BE2C (cell line): Measurements from ENCODE around the gene SRRM4.
A peak's percentile ranks its signal among the peaks of the same experiment; 100 is the strongest.
"Not testable (repeated sequence)": the region's sequence is repeated elsewhere in the genome, so short reads cannot be mapped to it uniquely, and the experiment has no call there.

Source experiments
- DNase-seq: peaks from one replicate; pipeline ENCODE4 v3.0.0-alpha.2; 2020
- H3K27me3 ChIP-seq: fragments of 250-450 bp; sonication (Bioruptor Pico); 2 replicates; pipeline ENCODE4 v1.5.1; 2020; ENCODE audit warnings: mild to moderate bottlenecking
- H3K36me3 ChIP-seq: fragments of 250-450 bp; sonication (Bioruptor Pico); 2 replicates; pipeline ENCODE4 v1.5.1; 2020; ENCODE audit warnings: mild to moderate bottlenecking
- H3K4me1 ChIP-seq: fragments of 250-450 bp; sonication (Bioruptor Pico); 2 replicates; pipeline ENCODE4 v1.5.1; 2020
- H3K4me3 ChIP-seq: 2 replicates; pipeline ENCODE4 v1.5.1; 2011; ENCODE audit warnings: low read depth, low read length
- H3K9me3 ChIP-seq: fragments of 250-450 bp; sonication (Bioruptor Pico); 2 replicates; pipeline ENCODE4 v1.5.1; 2020
- TF ChIP-seq, protein P1 (sequence below): IDR thresholded peaks from 2 replicates; pipeline ENCODE4 v1.5.1; 2012; ENCODE audit warnings: mild to moderate bottlenecking, low read depth, low read length

SRRM4 gene

DNA sequence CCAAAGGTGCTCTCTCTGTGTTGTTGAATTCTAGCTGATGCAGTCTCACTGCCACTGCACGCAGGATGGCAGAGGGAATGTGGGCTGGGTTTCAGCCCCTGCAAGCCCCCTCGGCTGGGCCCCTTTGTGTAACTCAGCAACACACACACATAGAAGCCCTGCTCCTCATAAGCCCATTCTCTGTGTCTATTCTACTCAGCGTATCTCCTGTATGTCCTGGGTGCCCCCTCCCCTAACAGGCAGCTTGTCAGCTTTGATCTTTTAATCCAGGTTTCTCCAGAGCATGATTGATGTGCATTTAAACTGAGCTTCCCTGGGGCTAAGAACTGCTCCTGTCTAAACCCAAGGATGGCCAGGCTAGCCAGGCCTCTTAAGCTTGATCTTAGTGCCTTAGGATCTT, 43.0 kb downstream of the SRRM4 start:
- Histone ChIP-seq H3K4me3 (no peak overlapping the region), H3K4me1 (peaks cover 13% of the 10 kb centered on the region), H3K9me3 (no peaks in the 10 kb centered on the region), H3K27me3 (no peaks in the 10 kb centered on the region), H3K36me3 (peaks cover 24% of the 10 kb centered on the region)
- DNase-seq, result no peak
- TF ChIP-seq, protein P1, sequence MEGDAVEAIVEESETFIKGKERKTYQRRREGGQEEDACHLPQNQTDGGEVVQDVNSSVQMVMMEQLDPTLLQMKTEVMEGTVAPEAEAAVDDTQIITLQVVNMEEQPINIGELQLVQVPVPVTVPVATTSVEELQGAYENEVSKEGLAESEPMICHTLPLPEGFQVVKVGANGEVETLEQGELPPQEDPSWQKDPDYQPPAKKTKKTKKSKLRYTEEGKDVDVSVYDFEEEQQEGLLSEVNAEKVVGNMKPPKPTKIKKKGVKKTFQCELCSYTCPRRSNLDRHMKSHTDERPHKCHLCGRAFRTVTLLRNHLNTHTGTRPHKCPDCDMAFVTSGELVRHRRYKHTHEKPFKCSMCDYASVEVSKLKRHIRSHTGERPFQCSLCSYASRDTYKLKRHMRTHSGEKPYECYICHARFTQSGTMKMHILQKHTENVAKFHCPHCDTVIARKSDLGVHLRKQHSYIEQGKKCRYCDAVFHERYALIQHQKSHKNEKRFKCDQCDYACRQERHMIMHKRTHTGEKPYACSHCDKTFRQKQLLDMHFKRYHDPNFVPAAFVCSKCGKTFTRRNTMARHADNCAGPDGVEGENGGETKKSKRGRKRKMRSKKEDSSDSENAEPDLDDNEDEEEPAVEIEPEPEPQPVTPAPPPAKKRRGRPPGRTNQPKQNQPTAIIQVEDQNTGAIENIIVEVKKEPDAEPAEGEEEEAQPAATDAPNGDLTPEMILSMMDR, result no peak

GRCh38 chr12:119025786-119026185, 44.4 kb downstream of the SRRM4 start:
- no peak for DNase-seq
- peaks cover 13% of the 10 kb centered on the region for H3K4me1 ChIP-seq
- TF ChIP-seq, protein P1, result no peak
- no peak overlapping the region for H3K4me3 ChIP-seq
- H3K9me3 ChIP-seq, result no peaks in the 10 kb centered on the region
- H3K36me3 ChIP-seq, result peaks cover 32% of the 10 kb centered on the region
- H3K27me3 ChIP-seq, result no peaks in the 10 kb centered on the region

DNA sequence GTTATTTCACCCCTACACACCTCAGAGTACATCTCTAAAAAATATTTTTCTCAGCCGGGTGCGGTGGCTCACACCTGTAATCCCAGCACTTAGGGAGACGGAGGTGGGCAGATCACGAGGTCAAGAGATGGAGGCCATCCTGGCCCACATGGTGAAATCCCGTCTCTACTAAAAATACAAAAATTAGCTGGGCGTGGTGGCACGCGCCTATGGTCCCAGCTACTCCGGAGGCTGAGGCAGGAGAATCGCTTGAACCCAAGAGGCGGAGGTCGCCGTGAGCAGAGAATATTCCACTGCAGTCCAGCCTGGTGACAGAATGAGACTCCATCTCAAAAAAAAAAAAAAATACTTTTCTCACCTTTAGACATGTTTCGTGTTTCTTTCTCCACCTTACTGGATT, 52.0 kb downstream of the SRRM4 start:
- peaks cover 14% of the 10 kb centered on the region; the same call in 1 of the 2 replicates for H3K36me3 ChIP-seq
- not testable (repeated sequence) for DNase-seq, H3K4me1 ChIP-seq, H3K4me3 ChIP-seq, H3K27me3 ChIP-seq, H3K9me3 ChIP-seq

DNA sequence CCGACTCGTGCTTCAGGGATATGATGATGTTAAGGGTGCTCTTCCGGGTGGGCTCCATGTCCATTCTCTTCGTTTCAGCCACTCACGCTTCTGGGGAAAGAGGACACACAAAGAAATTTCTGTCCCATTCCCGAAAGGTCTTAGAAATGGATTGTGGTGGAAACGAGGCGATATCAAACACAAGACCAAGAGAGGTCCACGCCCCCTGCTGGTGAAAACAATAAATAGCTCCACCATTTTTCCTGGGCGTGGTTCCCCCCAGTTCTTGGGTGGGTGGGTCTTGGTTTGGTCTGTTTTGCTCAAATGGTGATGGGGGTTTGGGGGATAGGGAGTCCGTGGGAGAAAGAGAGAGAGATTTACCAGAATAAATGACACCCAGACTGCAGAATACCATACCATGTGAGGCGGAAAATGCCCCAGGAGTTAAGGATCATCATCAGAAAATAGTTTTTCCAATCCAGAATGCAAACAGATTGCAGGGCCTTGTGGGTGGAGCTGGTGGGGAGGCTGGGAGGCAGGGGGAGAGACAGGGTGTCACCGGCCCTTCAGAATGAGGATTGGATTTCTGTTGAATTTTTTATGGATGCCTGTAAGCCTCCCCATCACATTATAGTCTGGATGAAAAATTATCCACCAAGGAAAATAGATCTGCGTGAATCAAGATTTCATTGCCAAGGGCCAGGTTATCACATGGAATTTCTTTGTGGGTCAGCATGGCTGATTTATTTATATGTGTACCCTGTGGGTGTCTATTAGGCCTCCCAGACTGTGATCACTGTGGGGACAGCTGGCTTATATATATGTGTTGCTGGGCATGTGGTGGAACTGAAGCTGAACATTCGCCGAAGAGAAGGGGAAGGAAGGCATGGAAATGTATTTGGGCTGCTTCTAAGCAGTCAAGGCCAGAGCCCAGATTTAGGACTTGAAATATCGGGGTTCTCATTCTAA, 55.8 kb downstream of the SRRM4 start:
- DNase-seq, result peak; percentile 60
- H3K4me3 ChIP-seq, result no peak overlapping the region
- H3K9me3 ChIP-seq, result no peaks in the 10 kb centered on the region
- H3K4me1 ChIP-seq, result no peaks in the 10 kb centered on the region
- TF ChIP-seq, protein P1, result peak; percentile 81
- peaks cover 10% of the 10 kb centered on the region; the same call in 1 of the 2 replicates for H3K36me3 ChIP-seq
- H3K27me3 ChIP-seq, result no peaks in the 10 kb centered on the region

DNA sequence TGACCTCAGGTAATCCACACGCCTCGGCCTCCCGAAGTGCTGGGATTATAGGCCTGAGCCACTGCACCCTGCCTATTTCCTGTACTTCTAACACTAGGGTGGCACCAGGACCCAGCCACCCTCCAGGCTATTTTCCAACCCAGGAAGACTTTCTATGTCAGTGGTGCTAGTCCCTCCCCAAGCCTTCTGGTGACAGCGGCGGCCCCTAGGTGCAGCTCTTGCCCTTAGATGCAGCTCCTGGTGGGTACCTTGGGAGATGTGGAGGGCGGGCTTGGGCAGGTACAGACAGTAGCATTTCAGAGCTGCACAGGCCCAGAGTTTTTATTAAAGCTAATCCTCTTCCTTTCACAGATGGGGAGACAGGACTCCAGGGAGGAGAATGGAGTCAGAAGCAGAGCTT, 62.8 kb downstream of the SRRM4 start:
- no peak overlapping the region for H3K4me3 ChIP-seq
- H3K4me1 ChIP-seq, result no peaks in the 10 kb centered on the region
- no peaks in the 10 kb centered on the region for H3K9me3 ChIP-seq
- H3K27me3 ChIP-seq, result no peaks in the 10 kb centered on the region
- TF ChIP-seq, protein P1, result no peak
- peaks cover 13% of the 10 kb centered on the region for H3K36me3 ChIP-seq
- DNase-seq, result no peak

DNA sequence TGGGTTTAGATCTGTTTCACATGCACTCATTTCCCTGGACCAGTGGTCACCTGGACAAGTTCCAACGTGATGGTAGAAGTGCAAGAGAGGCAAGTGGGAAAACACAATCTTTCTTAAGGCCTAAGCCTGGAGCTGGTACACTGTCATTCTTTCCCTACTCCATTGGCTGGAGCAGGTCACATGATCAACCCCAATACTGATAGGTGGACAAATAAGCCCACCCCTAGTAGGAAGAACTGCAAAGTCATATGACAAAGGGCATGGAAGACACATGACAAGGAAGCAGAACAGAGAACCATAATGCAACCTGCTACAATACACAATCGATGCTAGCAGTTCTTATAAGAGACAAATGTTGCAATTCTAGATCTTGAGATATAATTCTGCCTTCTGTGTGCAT, 66.3 kb downstream of the SRRM4 start:
- H3K36me3 ChIP-seq, result peaks cover 12% of the 10 kb centered on the region
- no peaks in the 10 kb centered on the region for H3K4me1 ChIP-seq
- DNase-seq, result no peak
- H3K4me3 ChIP-seq, result no peak overlapping the region
- H3K27me3 ChIP-seq, result no peaks in the 10 kb centered on the region
- H3K9me3 ChIP-seq, result no peaks in the 10 kb centered on the region
- TF ChIP-seq, protein P1, result no peak
